K562 (cell line): ENCODE data around the gene TRMT2A. TPM values are rescaled to one million over a fixed set of nuclear protein-coding genes. Genes with fewer than 3 reads are reported as not detected.
A peak's percentile ranks its signal among the peaks of the same experiment; 100 is the strongest.

ENCODE experiments used
- AFF4 ChIP-seq: sonication (generic); formaldehyde crosslinking; IDR thresholded peaks from 2 replicates; pipeline ENCODE4 v1.8.0; 2023; ENCODE audit warnings: mild to moderate bottlenecking, missing genetic modification reagents
- CBX8 ChIP-seq: fragments of 200-600 bp; sonication (generic); IDR thresholded peaks from 2 replicates; pipeline ENCODE4 v1.6.1; 2012; ENCODE audit warnings: borderline replicate concordance, mixed run types, low read depth, mild to moderate bottlenecking, moderate library complexity, mixed read lengths, low read length, control low read depth, inconsistent platforms; ENCODE audit not compliant: poor library complexity, severe bottlenecking; ENCODE audit errors: extremely low read depth
- ELK1 ChIP-seq: sonication (generic); formaldehyde crosslinking; IDR thresholded peaks from 2 replicates; pipeline ENCODE4 v1.8.1; 2022; ENCODE audit warnings: missing genetic modification reagents
- ESRRA ChIP-seq: fragments of 450-650 bp; IDR thresholded peaks from 2 replicates; pipeline ENCODE4 v1.6.1; 2014; ENCODE audit warnings: low read depth, mild to moderate bottlenecking, moderate library complexity, borderline replicate concordance
- FIP1L1 ChIP-seq: fragments of 200-400 bp; formaldehyde crosslinking; IDR thresholded peaks from 2 replicates; pipeline ENCODE4 v1.6.1; 2018; ENCODE audit warnings: mild to moderate bottlenecking, low read depth, low read length; ENCODE audit not compliant: poor library complexity, severe bottlenecking
- HLTF ChIP-seq: fragments of 450-650 bp; IDR thresholded peaks from 2 replicates; pipeline ENCODE4 v1.6.1; 2016
- HMGN3 ChIP-seq: IDR thresholded peaks from 2 replicates; pipeline ENCODE4 v1.6.1; 2011; ENCODE audit warnings: borderline replicate concordance, low read depth, mild to moderate bottlenecking, mixed read lengths, low read length; ENCODE audit not compliant: insufficient read length; ENCODE audit errors: extremely low read depth
- HNRNPLL ChIP-seq: fragments of 200-400 bp; formaldehyde crosslinking; IDR thresholded peaks from 2 replicates; pipeline ENCODE4 v1.6.1; 2017; ENCODE audit warnings: low read length, low read depth, mild to moderate bottlenecking; ENCODE audit not compliant: poor library complexity, severe bottlenecking
- JUNB ChIP-seq: fragments of 450-650 bp; formaldehyde crosslinking; conservative IDR thresholded peaks from 2 replicates; pipeline ENCODE4 v1.4.0; 2020; ENCODE audit warnings: mild to moderate bottlenecking
- MED1 ChIP-seq: sonication (generic); formaldehyde crosslinking; IDR thresholded peaks from 2 replicates; pipeline ENCODE4 v1.8.1; 2023; ENCODE audit warnings: missing genetic modification reagents, borderline replicate concordance
- MTA1 ChIP-seq: fragments of 450-650 bp; IDR thresholded peaks from 2 replicates; pipeline ENCODE4 v1.6.1; 2017; ENCODE audit warnings: borderline replicate concordance
- NR4A1 ChIP-seq, 2 experiments: fragments of 250-450 bp in 1 of 2; fragments of 450-650 bp in 1 of 2; sonication (Bioruptor Pico) in 1 of 2; IDR thresholded peaks; 2 replicates each; pipeline versions ENCODE4 v1.4.0 to v1.6.1; 2016 to 2020; ENCODE audit warnings: mild to moderate bottlenecking in 2 of 2, missing compliant biosample characterization in 1 of 2, missing genetic modification characterization in 1 of 2, moderate library complexity in 1 of 2
- PCBP1 ChIP-seq: fragments of 200-400 bp; formaldehyde crosslinking; IDR thresholded peaks from 2 replicates; pipeline ENCODE4 v1.6.1; 2018; ENCODE audit warnings: mild to moderate bottlenecking, low read depth, low read length; ENCODE audit not compliant: poor library complexity, severe bottlenecking
- SP2 ChIP-seq: IDR thresholded peaks from 2 replicates; pipeline ENCODE4 v1.6.1; 2011; ENCODE audit warnings: mild to moderate bottlenecking, low read depth, low read length, moderate library complexity; ENCODE audit not compliant: poor library complexity, severe bottlenecking; ENCODE audit errors: extremely low read depth
- TRIM28 ChIP-seq: fragments of 450-650 bp; IDR thresholded peaks from 2 replicates; pipeline ENCODE4 v1.6.1; 2017
- USF1 ChIP-seq: sonication (generic); formaldehyde crosslinking; IDR thresholded peaks from 2 replicates; pipeline ENCODE4 v1.9.0; 2022; ENCODE audit warnings: mild to moderate bottlenecking, missing genetic modification reagents
- XRCC4 ChIP-seq: IDR thresholded peaks from one replicate; pipeline ENCODE4 v1.6.1; 2011; ENCODE audit not compliant: insufficient read depth, insufficient read length; ENCODE audit errors: extremely low read depth
- ZKSCAN3 ChIP-seq: fragments of 250-450 bp; sonication (Bioruptor Pico); IDR thresholded peaks from 2 replicates; pipeline ENCODE4 v1.4.0; 2020
- ZNF354B ChIP-seq: fragments of 250-450 bp; sonication (Bioruptor Pico); IDR thresholded peaks from 2 replicates; pipeline ENCODE4 v1.4.0; 2020
- ZNF830 ChIP-seq: fragments of 250-450 bp; sonication (Bioruptor Pico); IDR thresholded peaks from 2 replicates; pipeline ENCODE4 v1.5.0; 2021; ENCODE audit warnings: mild to moderate bottlenecking
- polyA plus RNA-seq, 8 experiments: library from polyadenylated mRNA; depleted of rRNA in 4 of 8; stranded (reverse) in 5 of 8; unstranded in 3 of 8; fragments of >200 nt; fragmentation: Nextera tagmentation in 2 of 8; fragmentation: Illumina TruSeq in 1 of 8; extraction: Ambion mirVana in 2 of 8; extraction: Trizol in 1 of 8; gene quantifications; 2 replicates each; pipeline versions ENCODE4 v1.2.1 to v1.2.3, GENCODE V29; 2011 to 2014; ENCODE audit warnings: inconsistent platforms in 1 of 8, missing spikeins in 1 of 8
- total RNA-seq, 7 experiments: library from RNA; depleted of rRNA in 6 of 7; stranded (reverse); fragments of >200 nt in 6 of 7; fragmentation: Illumina TruSeq in 2 of 7; extraction: Trizol in 2 of 7; gene quantifications; 2 replicates each; pipeline versions ENCODE4 v1.2.1 to v1.2.3, GENCODE V29; 2011 to 2021; ENCODE audit warnings: low replicate concordance in 1 of 7

TRMT2A gene
- total and polyA plus RNA-seq, 9 of the 15 experiments (the other 6 are each of a cell fraction or from before 2014, with no cell fraction given) = 1.6 to 265 (median 140) TPM

GRCh38 chr22:20131859-20132685, 15.0 kb upstream of the TRMT2A start (continued):
- no peak for TF ChIP-seq ELK1 (CRISPR knock-in tag)
- 0 out of 2 replicates have a peak, but pooled peaks have one; percentile 54 for TF ChIP-seq MTA1
- no peak for TF ChIP-seq FIP1L1
- no peak for TF ChIP-seq AFF4 (CRISPR knock-in tag)
- no peak for TF ChIP-seq XRCC4
- TF ChIP-seq SP2 = peak; percentile 5
- TF ChIP-seq HNRNPLL = no peak
- TF ChIP-seq HLTF = peak; percentile 64; the same call in 1 of the 2 replicates
- no peak for TF ChIP-seq ZKSCAN3 (CRISPR knock-in tag)
- TF ChIP-seq NR4A1 (CRISPR knock-in tag; IDR thresholded peaks at IDR 0.05) = peak; percentile 3; the same call in 1 of the 2 replicates
- TF ChIP-seq NR4A1 (tag; IDR thresholded peaks at IDR 0.05) = no peak
- no peak for TF ChIP-seq HMGN3
- no peak for TF ChIP-seq MED1 (CRISPR knock-in tag)
- TF ChIP-seq USF1 (CRISPR knock-in tag) = no peak
- TF ChIP-seq ZNF830 (CRISPR knock-in tag) = no peak
- 0 out of 2 replicates have a peak, but pooled peaks have one; percentile 43 for TF ChIP-seq JUNB (CRISPR knock-in tag)
- no peak for TF ChIP-seq ESRRA
- TF ChIP-seq TRIM28 = no peak
- TF ChIP-seq ZNF354B = no peak
- TF ChIP-seq CBX8 = no peak
- no peak for TF ChIP-seq PCBP1
